Activated naive CD4-positive, alpha-beta T cell treated with anti-CD3 and anti-CD28 coated beads, Interleukin-2, amount 10 ng/mL, durations not matched to agents 5 hours and 36 hours (primary cell): ENCODE data around the gene PSG7. TPM values are rescaled to one million over a fixed set of nuclear protein-coding genes. Genes with fewer than 3 reads are reported as not detected.

Experiments used
- total RNA-seq, 2 experiments: library from RNA; stranded (reverse); gene quantifications; one replicate each; pipeline ENCODE4 v1.2.3, GENCODE V29; 2021

PSG7 gene
- total RNA-seq = not detected

DNA sequence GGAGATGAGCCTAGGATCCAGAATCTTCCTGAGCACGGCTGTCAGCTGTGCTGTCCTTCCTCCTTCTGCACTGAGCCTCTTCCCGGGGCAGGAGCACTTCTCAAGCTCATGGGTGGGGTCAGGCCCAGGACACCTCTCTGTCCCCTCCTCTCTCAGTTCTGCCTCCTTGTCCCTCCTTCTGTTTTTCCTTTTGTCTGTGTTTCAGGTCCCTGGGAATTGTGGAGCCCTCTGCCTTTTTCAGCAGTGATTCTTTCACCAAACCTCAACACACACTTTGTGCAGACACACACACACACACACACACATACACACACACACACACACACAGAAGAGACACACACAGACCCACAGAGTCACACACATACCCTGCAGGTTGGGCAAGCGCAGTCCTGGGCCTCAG is at the start of gene PSG7:
PSG7 (minus strand) TSS at position 101 of the 400 bp plus-strand sequence. CDS start 131 bp downstream, outside the sequence.

GRCh38 chr19:42917634-42918033 is 19.4 kb downstream of the PSG7 start, which contains the start of gene PSG6:
TSS of gene PSG6 (minus strand) at chr19:42917894. CDS start at chr19:42917792, 102 bp downstream.

GRCh38 chr19:42879613-42880012 is 57.4 kb downstream of the PSG7 start, which contains the start of gene PSG1:
TSS of gene PSG1 (minus strand) at chr19:42879713. CDS start at chr19:42879581, 132 bp downstream.

Other genes with a start within 250 kb of the PSG7 start
- not detected for gene PSG3, start 196.7 kb downstream of the PSG7 start, total RNA-seq
- not detected for gene PSG8, start 171.5 kb downstream of the PSG7 start, total RNA-seq
- gene PSG1, start 57.5 kb downstream of the PSG7 start, total RNA-seq = not detected
- gene PSG6, start 19.3 kb downstream of the PSG7 start, total RNA-seq = not detected
- not detected for gene PSG11, start 89.3 kb upstream of the PSG7 start, total RNA-seq
- not detected for gene PSG2, start 145.5 kb upstream of the PSG7 start, total RNA-seq
- gene PSG5, start 249.3 kb upstream of the PSG7 start, total RNA-seq = not detected